ENCODE data around the gene TTC36. TPM values are rescaled to one million over a fixed set of nuclear protein-coding genes. Genes with fewer than 3 reads are reported as not detected.
"Not testable (repeated sequence)": the region's sequence is repeated elsewhere in the genome, so short reads cannot be mapped to it uniquely, and the experiment has no call there.

The TTC36 gene
- total RNA-seq, 1 experiment from 2014 or later, result 1.2 TPM

- POLR2A ChIA-PET, result interaction anchor here (0.6 kb wide), 1 partner anchor 163 kb away, joined by 7 read pairs; no protein-coding TSS in a partner anchor
- no peak overlapping the region; the same call in 1 of the 2 replicates for H3K27ac ChIP-seq (ENCODE audit: low read length)
- H3K9me3 ChIP-seq (ENCODE audit: control insufficient read depth, insufficient read depth, low read depth, low read length), result no peaks in the 10 kb centered on the region
- H3K27me3 ChIP-seq (ENCODE audit: control insufficient read depth, insufficient read depth, low read length), result no peaks in the 10 kb centered on the region
- ATAC-seq, result no peak
- DNase-seq (ENCODE audit: low read depth, low spot score), result no peak
- in situ Hi-C loops (cut with HindIII; ENCODE audit: low pct_unique_long_range_greater_than_20kb, low sequenced_read_pairs) (no loop called here), intact Hi-C loops (cut with micrococcal nuclease; ENCODE audit: unreplicated experiment) (loop anchor here (5.0 kb wide), 1 partner anchor 33 kb away; the partner anchor contains the start of gene TMEM25)
- peaks cover 5% of the 10 kb centered on the region for H3K4me1 ChIP-seq (ENCODE audit: control insufficient read depth, insufficient read depth, low read length)
- CTCF ChIA-PET, result interaction anchor here (0.5 to 1.0 kb wide), 3 partner anchors 35 to 47 kb away, joined by 3 to 4 read pairs (median 4); no protein-coding TSS in a partner anchor
- no TSS peak for BruUV-seq (replicated peaks)
- TF ChIP-seq TCF7L2 (IDR thresholded peaks at IDR 0.05; ENCODE audit: low read depth, low read length), result no peak
- no peaks in the 10 kb centered on the region; the same call in 1 of the 2 replicates for H3K36me3 ChIP-seq (ENCODE audit: control insufficient read depth, insufficient read depth, low read length)
- H3K4me3 ChIP-seq (ENCODE audit: low read depth in 2 of 2, low read length in 2 of 2), result no peak overlapping the region
Observed at GRCh38 chr11:118565051-118565450, 37.8 kb downstream of the TTC36 start.

- intact Hi-C loops (cut with micrococcal nuclease; ENCODE audit: unreplicated experiment), result loop anchor here (5.0 kb wide), 1 partner anchor 37 kb away; the partner anchor contains the start of gene TMEM25
- in situ Hi-C loops (cut with HindIII; ENCODE audit: low pct_unique_long_range_greater_than_20kb, low sequenced_read_pairs), result no loop called here
- H3K9me3 ChIP-seq (ENCODE audit: control insufficient read depth, insufficient read depth, low read depth, low read length), result no peaks in the 10 kb centered on the region
- POLR2A ChIA-PET, result interaction anchor here (0.5 to 0.6 kb wide), 2 partner anchors 51 to 159 kb away, joined by 4 read pairs; no protein-coding TSS in a partner anchor
- H3K4me1 ChIP-seq (ENCODE audit: control insufficient read depth, insufficient read depth, low read length), result peaks cover 19% of the 10 kb centered on the region
- no peak overlapping the region for H3K27ac ChIP-seq (ENCODE audit: low read length)
- ATAC-seq, result no peak
- DNase-seq (ENCODE audit: low read depth, low spot score), result no peak
- BruUV-seq (replicated peaks), result no TSS peak
- H3K36me3 ChIP-seq (ENCODE audit: control insufficient read depth, insufficient read depth, low read length), result no peaks in the 10 kb centered on the region; the same call in none of the 2 replicates
- no peak overlapping the region for H3K4me3 ChIP-seq (ENCODE audit: low read depth in 2 of 2, low read length in 2 of 2)
- TF ChIP-seq POLR2AphosphoS5 (IDR thresholded peaks at IDR 0.05; ENCODE audit: low read depth, low read length) (no peak), TCF7L2 (IDR thresholded peaks at IDR 0.05; ENCODE audit: low read depth, low read length) (no peak), CTCF (IDR thresholded peaks at IDR 0.05) (no peak), REST (IDR thresholded peaks at IDR 0.05; ENCODE audit: insufficient read depth in 1 of 2, low read depth in 2 of 2, low read length in 1 of 2) (no peak), SIN3A (IDR thresholded peaks at IDR 0.05; ENCODE audit: borderline replicate concordance, insufficient read depth, low read depth, low read length) (no peak)
- CTCF ChIA-PET, result interaction anchor here (0.6 to 0.7 kb wide), 3 partner anchors 23 to 79 kb away, joined by 3 to 5 read pairs (median 3); no protein-coding TSS in a partner anchor
- no peaks in the 10 kb centered on the region for H3K27me3 ChIP-seq (ENCODE audit: control insufficient read depth, insufficient read depth, low read length)
Observed at GRCh38 chr11:118569670-118570069, 42.4 kb downstream of the TTC36 start.

GRCh38 chr11:118570787-118571186 is 43.5 kb downstream of the TTC36 start:
- no peaks in the 10 kb centered on the region; the same call in none of the 2 replicates for H3K36me3 ChIP-seq (ENCODE audit: control insufficient read depth, insufficient read depth, low read length)
- POLR2A ChIA-PET, result no interaction called here
- ATAC-seq, result no peak
- intact Hi-C loops (cut with micrococcal nuclease; ENCODE audit: unreplicated experiment), result no loop called here
- CTCF ChIA-PET, result no interaction called here
- no TSS peak for BruUV-seq (replicated peaks)
- in situ Hi-C loops (cut with HindIII; ENCODE audit: low pct_unique_long_range_greater_than_20kb, low sequenced_read_pairs), result no loop called here
- peaks cover 26% of the 10 kb centered on the region for H3K4me1 ChIP-seq (ENCODE audit: control insufficient read depth, insufficient read depth, low read length)
- H3K27me3 ChIP-seq (ENCODE audit: control insufficient read depth, insufficient read depth, low read length), result no peaks in the 10 kb centered on the region
- H3K27ac ChIP-seq (ENCODE audit: low read length), result no peak overlapping the region
- no peaks in the 10 kb centered on the region for H3K9me3 ChIP-seq (ENCODE audit: control insufficient read depth, insufficient read depth, low read depth, low read length)
- TF ChIP-seq SIN3A (IDR thresholded peaks at IDR 0.05; ENCODE audit: borderline replicate concordance, insufficient read depth, low read depth, low read length), result no peak
- TF ChIP-seq REST (IDR thresholded peaks at IDR 0.05; ENCODE audit: insufficient read depth in 1 of 2, low read depth in 2 of 2, low read length in 1 of 2), result no peak
- DNase-seq (ENCODE audit: low read depth, low spot score), result no peak
- no peak overlapping the region for H3K4me3 ChIP-seq (ENCODE audit: low read depth in 2 of 2, low read length in 2 of 2)

- CTCF ChIA-PET; ATAC-seq; H3K36me3 ChIP-seq (ENCODE audit: control insufficient read depth, insufficient read depth, low read length); POLR2A ChIA-PET; H3K9me3 ChIP-seq (ENCODE audit: control insufficient read depth, insufficient read depth, low read depth, low read length); intact Hi-C loops (cut with micrococcal nuclease; ENCODE audit: unreplicated experiment); DNase-seq (ENCODE audit: low read depth, low spot score); in situ Hi-C loops (cut with HindIII; ENCODE audit: low pct_unique_long_range_greater_than_20kb, low sequenced_read_pairs); BruUV-seq (replicated peaks); H3K27me3 ChIP-seq (ENCODE audit: control insufficient read depth, insufficient read depth, low read length): not testable (repeated sequence)
- Histone ChIP-seq H3K4me3 (ENCODE audit: low read depth in 2 of 2, low read length in 2 of 2) (peak overlapping the region; percentile 92 to 93), H3K27ac (ENCODE audit: low read length) (peak overlapping the region; percentile 88), H3K4me1 (ENCODE audit: control insufficient read depth, insufficient read depth, low read length) (peaks cover 28% of the 10 kb centered on the region)
Observed at GRCh38 chr11:118571701-118572060, 44.4 kb downstream of the TTC36 start.

All from Panc1 (cell line).